Body of pancreas (tissue), 4 donors: Measurements from ENCODE around the gene GPC4. TPM values are rescaled to one million over a fixed set of nuclear protein-coding genes. Genes with fewer than 3 reads are reported as not detected.
A peak's percentile ranks its signal among the peaks of the same experiment; 100 is the strongest.

Experiments
- ATAC-seq: fragments of 150-250 bp; one replicate; pipeline ENCODE4 v1.9.1; 2016
- DNase-seq, 4 donors: peaks; one replicate each; pipeline ENCODE4 v3.0.0-alpha.2; 2019
- H3K27ac ChIP-seq, 4 donors: fragments of 200-600 bp; sonication (generic); 1 replicate in 3 of 4; 2 replicates in 1 of 4; pipeline versions ENCODE4 v1.5.1 to v1.6.1; 2016 to 2019; ENCODE audit warnings: mild to moderate bottlenecking in 1 of 4, mixed read lengths in 1 of 4, moderate library complexity in 1 of 4
- H3K27me3 ChIP-seq, 2 donors: fragments of 200-600 bp; sonication (generic); one replicate each; pipeline ENCODE4 v1.6.0; 2016; ENCODE audit warnings: mild to moderate bottlenecking in 1 of 2
- H3K36me3 ChIP-seq, 2 donors: fragments of 200-600 bp; sonication (generic); replicated peaks in 1 of 2; 2 replicates each; pipeline ENCODE4 v1.5.1; 2016; ENCODE audit warnings: low read depth in 2 of 2; ENCODE audit not compliant: insufficient read depth in 1 of 2
- H3K4me1 ChIP-seq: fragments of 200-600 bp; sonication (generic); one replicate; pipeline ENCODE4 v1.6.0; 2016
- H3K4me3 ChIP-seq, 2 donors: fragments of 200-600 bp; sonication (generic); 1 replicate in 1 of 2; 2 replicates in 1 of 2; pipeline ENCODE4 v1.5.1; 2016 to 2019
- H3K9me3 ChIP-seq, 3 donors: fragments of 200-600 bp; sonication (generic); 1 replicate in 2 of 3; 2 replicates in 1 of 3; pipeline ENCODE4 v1.5.1; 2016
- CTCF ChIP-seq, 7 experiments: fragments of 450-650 bp in 4 of 7; fragments of 200-600 bp in 3 of 7; sonication (generic) in 3 of 7; IDR thresholded peaks; one replicate each; pipeline ENCODE4 v1.5.1; 2016 to 2019; ENCODE audit warnings: antibody characterized with exemption in 7 of 7
- POLR2A ChIP-seq, 3 donors: fragments of 450-650 bp; IDR thresholded peaks; one replicate each; pipeline ENCODE4 v1.6.1; 2016; ENCODE audit warnings: antibody characterized with exemption in 3 of 3, mild to moderate bottlenecking in 2 of 3
- WGBS, 2 donors: methylation state at CpG; one replicate each; pipeline ENCODE4 v1.1.5; 2017; 5-methylcytosine and 5-hydroxymethylcytosine counted together
- intact Hi-C: fragments of 100-400 bp; cut with DNase I; formaldehyde crosslinking; loops from one replicate; pipeline ENCODE4 v1.15.1; 2023
- total RNA-seq, 2 donors: library from RNA; depleted of rRNA; stranded (reverse); fragments of >200 nt; gene quantifications; one replicate each; pipeline ENCODE4 v1.1.0, GENCODE V29; 2016

GPC4 gene
- total RNA-seq, 2 donors from 2014 or later, result 9.3 to 11.2 TPM

- TF ChIP-seq CTCF (IDR thresholded peaks at IDR 0.05), result no peak
- no peak for TF ChIP-seq POLR2A (IDR thresholded peaks at IDR 0.05)
- ATAC-seq (no peak), DNase-seq (peak in 1 of 4 donors; percentile 3)
- WGBS, 2 donors, result 69 to 70% methylated on average over 10 to 12 of the region's 13 CpGs
- H3K9me3 ChIP-seq, result no peaks in the 10 kb centered on the region
- H3K4me1 ChIP-seq, result no peaks in the 10 kb centered on the region
- no peak overlapping the region for H3K4me3 ChIP-seq
- no peak overlapping the region for H3K27ac ChIP-seq
- intact Hi-C loops, result no loop called here
- peaks cover 0 to 2% of the 10 kb centered on the region in 2 donors for H3K36me3 ChIP-seq
- H3K27me3 ChIP-seq, result no peaks in the 10 kb centered on the region
Observed at GRCh38 chrX:133307637-133308498, 107.4 kb downstream of the GPC4 start.

DNA sequence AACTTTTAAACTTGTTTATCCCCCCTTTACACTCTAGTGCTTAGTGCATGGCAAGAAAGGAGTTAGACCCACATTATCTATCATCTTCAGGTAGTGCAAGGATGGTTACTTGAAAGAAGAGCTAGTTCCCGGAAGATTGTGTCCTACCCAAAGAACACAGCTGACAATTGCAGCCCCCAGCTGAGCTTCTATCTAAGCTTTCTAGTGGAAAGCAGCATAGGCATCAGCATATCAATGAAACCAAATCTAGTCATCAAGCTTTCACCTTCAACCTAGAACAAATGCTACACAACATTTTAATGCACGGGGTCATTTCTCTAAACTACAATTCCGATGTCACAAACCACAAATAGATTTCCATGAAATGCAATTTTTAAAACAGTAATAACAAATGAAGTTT is 108.2 kb downstream of the GPC4 start:
- intact Hi-C loops, result no loop called here
- 80 to 96% methylated on average over 2 to 3 of the region's 3 CpGs for WGBS, 2 donors
- Histone ChIP-seq H3K4me3 (no peak overlapping the region), H3K27ac (no peak overlapping the region), H3K4me1 (no peaks in the 10 kb centered on the region), H3K36me3 (peaks cover 0 to 2% of the 10 kb centered on the region in 2 donors), H3K9me3 (no peaks in the 10 kb centered on the region), H3K27me3 (no peaks in the 10 kb centered on the region)
- DNase-seq, result no peak
- ATAC-seq, result no peak
- TF ChIP-seq CTCF (IDR thresholded peaks at IDR 0.05) (no peak), POLR2A (IDR thresholded peaks at IDR 0.05) (no peak)

GRCh38 chrX:133306316-133306715 is 109.0 kb downstream of the GPC4 start:
- WGBS, 2 donors, result 76 to 81% methylated on average over 3 of the region's 3 CpGs
- DNase-seq (no peak), ATAC-seq (no peak)
- no peak overlapping the region for H3K27ac ChIP-seq
- H3K36me3 ChIP-seq, result peaks cover 0 to 2% of the 10 kb centered on the region in 2 donors
- no peaks in the 10 kb centered on the region for H3K9me3 ChIP-seq
- intact Hi-C loops, result no loop called here
- no peak for TF ChIP-seq CTCF (IDR thresholded peaks at IDR 0.05)
- no peak for TF ChIP-seq POLR2A (IDR thresholded peaks at IDR 0.05)
- H3K4me1 ChIP-seq, result no peaks in the 10 kb centered on the region
- H3K4me3 ChIP-seq, result no peak overlapping the region
- no peaks in the 10 kb centered on the region for H3K27me3 ChIP-seq

GRCh38 chrX:133305348-133305747 is 109.9 kb downstream of the GPC4 start:
- DNase-seq (no peak), ATAC-seq (no peak)
- no peak for TF ChIP-seq POLR2A (IDR thresholded peaks at IDR 0.05)
- TF ChIP-seq CTCF (IDR thresholded peaks at IDR 0.05), result no peak
- H3K27ac ChIP-seq, result no peak overlapping the region
- H3K36me3 ChIP-seq, result peaks cover 0 to 2% of the 10 kb centered on the region in 2 donors
- no peaks in the 10 kb centered on the region for H3K27me3 ChIP-seq
- no peaks in the 10 kb centered on the region for H3K4me1 ChIP-seq
- intact Hi-C loops, result no loop called here
- H3K4me3 ChIP-seq, result no peak overlapping the region
- H3K9me3 ChIP-seq, result no peaks in the 10 kb centered on the region
